RKO (cell line): Measurements from ENCODE around the gene ARHGAP42.

Experiments used
- DNase-seq: peaks from one replicate; pipeline ENCODE4 v3.0.0-alpha.2; 2016; ENCODE audit warnings: low spot score

The ARHGAP42 gene

GRCh38 chr11:100719809-100720221, 32.7 kb downstream of the ARHGAP42 start:
- peak; percentile 24 for DNase-seq

GRCh38 chr11:100726680-100727079, 39.6 kb downstream of the ARHGAP42 start:
- no peak for DNase-seq

GRCh38 chr11:100727410-100727809, 40.3 kb downstream of the ARHGAP42 start:
- DNase-seq: no peak

GRCh38 chr11:100730266-100730665, 43.2 kb downstream of the ARHGAP42 start:
- DNase-seq: no peak

GRCh38 chr11:100731471-100731870, 44.4 kb downstream of the ARHGAP42 start:
- no peak for DNase-seq

- no peak for DNase-seq
Observed at GRCh38 chr11:100732949-100733348, 45.9 kb downstream of the ARHGAP42 start.

GRCh38 chr11:100734743-100735527, 47.8 kb downstream of the ARHGAP42 start:
- DNase-seq: no peak

- DNase-seq: no peak
Observed at GRCh38 chr11:100735949-100736675, 49.0 kb downstream of the ARHGAP42 start.

- DNase-seq: no peak
Observed at GRCh38 chr11:100738701-100739270, 51.7 kb downstream of the ARHGAP42 start.

- DNase-seq: no peak
Observed at GRCh38 chr11:100739666-100740065, 52.6 kb downstream of the ARHGAP42 start.

- DNase-seq: no peak
Observed at GRCh38 chr11:100740440-100740839, 53.4 kb downstream of the ARHGAP42 start.

GRCh38 chr11:100741866-100742625, 55.0 kb downstream of the ARHGAP42 start:
- DNase-seq: no peak

GRCh38 chr11:100746448-100746847, 59.4 kb downstream of the ARHGAP42 start:
- no peak for DNase-seq

GRCh38 chr11:100748153-100748552, 61.1 kb downstream of the ARHGAP42 start:
- DNase-seq: no peak

- DNase-seq: peak; percentile 43
Observed at GRCh38 chr11:100749887-100750565, 62.9 kb downstream of the ARHGAP42 start.

- peak; percentile 9 for DNase-seq
Observed at GRCh38 chr11:100750566-100750891, 63.4 kb downstream of the ARHGAP42 start.

GRCh38 chr11:100752371-100753171, 65.5 kb downstream of the ARHGAP42 start:
- DNase-seq: no peak

GRCh38 chr11:100753172-100753543, 66.1 kb downstream of the ARHGAP42 start:
- DNase-seq: no peak

GRCh38 chr11:100753571-100753970, 66.5 kb downstream of the ARHGAP42 start:
- DNase-seq: no peak

- DNase-seq: no peak
Observed at GRCh38 chr11:100756559-100756958, 69.5 kb downstream of the ARHGAP42 start.

- DNase-seq: no peak
Observed at GRCh38 chr11:100757646-100758045, 70.6 kb downstream of the ARHGAP42 start.
